ENCODE measurements around the gene STARD4. TPM values are rescaled to one million over a fixed set of nuclear protein-coding genes. Genes with fewer than 3 reads are reported as not detected.

STARD4 gene
- total RNA-seq, 1 donor from 2014 or later: 35.6 TPM

DNA sequence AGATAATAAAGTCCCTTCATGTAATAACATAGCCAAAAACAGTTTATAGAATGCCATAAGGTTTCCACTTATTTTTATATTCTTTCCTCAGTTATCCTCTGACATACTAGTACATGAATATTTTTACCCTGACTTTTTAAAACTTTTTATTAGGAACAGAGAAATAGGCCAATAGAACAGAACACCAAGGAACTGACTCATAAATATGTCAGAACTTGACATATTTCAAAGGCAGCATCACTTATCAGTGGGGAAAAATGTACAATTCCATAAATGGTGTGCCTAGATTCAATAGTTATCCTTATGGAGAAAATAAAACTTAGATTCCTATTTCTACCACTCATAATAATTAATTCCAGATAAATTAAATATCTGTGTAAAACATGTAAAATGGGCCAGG, 9.4 kb downstream of the STARD4 start:
- no peaks in the 10 kb centered on the region for H3K4me1 Mint-ChIP-seq (ENCODE audit: low read depth)
- no peak overlapping the region for H3K4me3 Mint-ChIP-seq (ENCODE audit: low read depth)
- H3K9me3 Mint-ChIP-seq (ENCODE audit: low read depth): no peaks in the 10 kb centered on the region
- DNase-seq (ENCODE audit: low spot score, unreplicated experiment): no peak
- no peaks in the 10 kb centered on the region for H3K27me3 Mint-ChIP-seq
- no peak overlapping the region for H3K27ac Mint-ChIP-seq
- TF ChIP-seq, protein P1, sequence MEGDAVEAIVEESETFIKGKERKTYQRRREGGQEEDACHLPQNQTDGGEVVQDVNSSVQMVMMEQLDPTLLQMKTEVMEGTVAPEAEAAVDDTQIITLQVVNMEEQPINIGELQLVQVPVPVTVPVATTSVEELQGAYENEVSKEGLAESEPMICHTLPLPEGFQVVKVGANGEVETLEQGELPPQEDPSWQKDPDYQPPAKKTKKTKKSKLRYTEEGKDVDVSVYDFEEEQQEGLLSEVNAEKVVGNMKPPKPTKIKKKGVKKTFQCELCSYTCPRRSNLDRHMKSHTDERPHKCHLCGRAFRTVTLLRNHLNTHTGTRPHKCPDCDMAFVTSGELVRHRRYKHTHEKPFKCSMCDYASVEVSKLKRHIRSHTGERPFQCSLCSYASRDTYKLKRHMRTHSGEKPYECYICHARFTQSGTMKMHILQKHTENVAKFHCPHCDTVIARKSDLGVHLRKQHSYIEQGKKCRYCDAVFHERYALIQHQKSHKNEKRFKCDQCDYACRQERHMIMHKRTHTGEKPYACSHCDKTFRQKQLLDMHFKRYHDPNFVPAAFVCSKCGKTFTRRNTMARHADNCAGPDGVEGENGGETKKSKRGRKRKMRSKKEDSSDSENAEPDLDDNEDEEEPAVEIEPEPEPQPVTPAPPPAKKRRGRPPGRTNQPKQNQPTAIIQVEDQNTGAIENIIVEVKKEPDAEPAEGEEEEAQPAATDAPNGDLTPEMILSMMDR (IDR thresholded peaks at IDR 0.05; ENCODE audit: unreplicated experiment): no peak
- peaks cover 9% of the 10 kb centered on the region for H3K36me3 Mint-ChIP-seq (ENCODE audit: insufficient read depth)

DNA sequence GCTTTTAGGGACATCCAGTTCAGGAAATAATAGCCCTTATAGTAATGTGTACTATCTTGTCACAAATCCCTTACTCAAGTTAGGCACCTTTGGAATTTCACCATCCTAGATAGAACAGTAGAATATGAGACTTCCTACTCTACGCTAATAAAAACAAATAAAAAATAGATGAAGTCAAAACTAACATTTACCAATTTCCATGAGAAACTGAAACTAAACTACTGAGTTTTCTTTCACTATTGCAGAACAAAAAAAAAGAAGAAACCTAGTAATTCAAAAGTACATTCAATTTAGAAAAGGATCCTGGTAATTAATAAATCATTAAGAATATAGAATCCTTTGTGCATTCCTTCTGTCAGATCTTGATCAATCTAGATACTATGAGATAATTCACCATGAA, 14.0 kb downstream of the STARD4 start:
- H3K4me3 Mint-ChIP-seq (ENCODE audit: low read depth): no peak overlapping the region
- H3K27ac Mint-ChIP-seq: peak overlapping the region; percentile 47
- peaks cover 10% of the 10 kb centered on the region for H3K4me1 Mint-ChIP-seq (ENCODE audit: low read depth)
- TF ChIP-seq, protein P1 (IDR thresholded peaks at IDR 0.05; ENCODE audit: unreplicated experiment): no peak
- DNase-seq (ENCODE audit: low spot score, unreplicated experiment): no peak
- H3K27me3 Mint-ChIP-seq: no peaks in the 10 kb centered on the region
- peaks cover 10% of the 10 kb centered on the region for H3K36me3 Mint-ChIP-seq (ENCODE audit: insufficient read depth)
- no peaks in the 10 kb centered on the region for H3K9me3 Mint-ChIP-seq (ENCODE audit: low read depth)

DNA sequence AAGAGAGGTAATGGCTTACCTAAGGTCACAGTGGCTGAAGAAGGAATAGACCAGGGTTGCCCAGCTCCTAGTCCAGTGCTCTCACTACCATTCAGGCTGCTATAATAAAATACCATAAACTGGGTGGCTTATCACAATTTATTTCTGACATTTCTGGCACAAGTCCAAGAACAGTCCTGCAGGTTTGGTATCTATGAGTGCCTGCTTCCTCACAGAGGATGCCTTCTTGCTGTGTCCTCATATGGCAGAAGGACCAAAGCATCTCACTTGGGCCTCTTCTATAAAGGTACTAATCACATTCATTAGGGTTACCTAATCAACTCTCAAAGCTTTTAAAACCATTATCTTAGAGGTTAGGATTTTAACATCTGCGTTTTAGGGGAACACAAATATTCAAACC, 17.2 kb downstream of the STARD4 start:
- Mint-ChIP-seq H3K27ac (no peak overlapping the region), H3K36me3 (ENCODE audit: insufficient read depth) (peaks cover 7% of the 10 kb centered on the region)

DNA sequence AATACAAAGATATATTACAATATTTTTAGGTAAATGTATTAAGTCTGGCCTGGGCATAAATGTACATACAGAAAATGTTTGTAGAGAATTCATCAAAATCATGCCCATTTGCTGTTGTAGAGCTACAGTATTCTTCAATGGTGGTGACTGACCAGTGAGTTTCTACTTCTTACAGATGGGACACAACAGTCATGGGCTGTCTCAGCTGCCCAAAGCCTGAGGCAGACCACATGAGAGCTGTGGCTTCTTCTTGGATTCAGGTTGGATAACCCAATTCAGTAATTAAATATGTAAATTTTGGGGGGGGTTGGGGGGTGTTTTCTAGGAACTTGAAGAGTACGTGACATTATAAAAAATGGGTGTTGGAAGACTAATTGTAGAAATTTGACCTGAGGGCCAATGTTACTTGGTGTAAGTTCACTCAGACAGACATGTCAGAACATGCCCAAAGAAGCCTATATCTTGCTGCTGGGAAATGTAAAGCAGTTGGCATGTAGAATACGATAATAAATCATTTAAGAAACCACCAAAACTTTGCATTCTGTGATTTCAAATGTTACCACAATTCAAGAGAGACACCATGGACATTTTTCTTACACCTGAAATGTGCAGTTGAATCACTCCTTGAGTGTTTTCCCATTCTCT, 17.9 kb downstream of the STARD4 start:
- Mint-ChIP-seq H3K27me3 (no peaks in the 10 kb centered on the region), H3K36me3 (ENCODE audit: insufficient read depth) (peaks cover 7% of the 10 kb centered on the region), H3K4me3 (ENCODE audit: low read depth) (no peak overlapping the region), H3K4me1 (ENCODE audit: low read depth) (peaks cover 10% of the 10 kb centered on the region), H3K9me3 (ENCODE audit: low read depth) (no peaks in the 10 kb centered on the region), H3K27ac (no peak overlapping the region)
- no peak for DNase-seq (ENCODE audit: low spot score, unreplicated experiment)
- TF ChIP-seq, protein P1 (IDR thresholded peaks at IDR 0.05; ENCODE audit: unreplicated experiment): no peak

More for the DNA sequence above, 17.2 kb downstream of the STARD4 start:
- no peaks in the 10 kb centered on the region for H3K9me3 Mint-ChIP-seq (ENCODE audit: low read depth)
- peaks cover 10% of the 10 kb centered on the region for H3K4me1 Mint-ChIP-seq (ENCODE audit: low read depth)
- no peaks in the 10 kb centered on the region for H3K27me3 Mint-ChIP-seq
- H3K4me3 Mint-ChIP-seq (ENCODE audit: low read depth): no peak overlapping the region
- TF ChIP-seq, protein P1 (IDR thresholded peaks at IDR 0.05; ENCODE audit: unreplicated experiment): no peak
- DNase-seq (ENCODE audit: low spot score, unreplicated experiment): no peak

DNA sequence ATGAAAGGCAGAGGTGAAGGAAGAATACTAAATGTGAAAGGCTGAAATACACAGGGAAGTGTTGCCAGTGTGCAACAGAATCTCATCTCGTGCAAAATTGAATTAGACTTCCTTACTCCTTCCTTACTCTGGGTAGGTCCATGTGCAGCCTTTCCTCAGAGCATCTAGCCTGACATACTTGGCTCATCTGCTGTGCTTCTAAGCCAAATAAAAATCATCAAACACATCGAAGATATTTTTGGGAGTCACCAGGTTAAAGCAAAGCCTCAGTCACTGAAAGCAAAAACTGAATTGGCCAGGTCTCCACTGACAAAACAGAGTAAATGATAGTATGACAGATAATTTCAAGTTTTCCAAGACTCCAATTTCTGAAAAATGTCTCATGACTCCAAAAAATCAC, 19.3 kb downstream of the STARD4 start:
- peaks cover 12% of the 10 kb centered on the region for H3K4me1 Mint-ChIP-seq (ENCODE audit: low read depth)
- DNase-seq (ENCODE audit: low spot score, unreplicated experiment): no peak
- H3K27ac Mint-ChIP-seq: no peak overlapping the region
- no peaks in the 10 kb centered on the region for H3K27me3 Mint-ChIP-seq
- H3K4me3 Mint-ChIP-seq (ENCODE audit: low read depth): no peak overlapping the region
- H3K9me3 Mint-ChIP-seq (ENCODE audit: low read depth): no peaks in the 10 kb centered on the region
- peaks cover 4% of the 10 kb centered on the region for H3K36me3 Mint-ChIP-seq (ENCODE audit: insufficient read depth)
- TF ChIP-seq, protein P1 (IDR thresholded peaks at IDR 0.05; ENCODE audit: unreplicated experiment): no peak

All from progenitor cell of endocrine pancreas (in vitro differentiated cells).